SU-DHL-6 (cell line): ENCODE measurements around the gene NLGN2.

Source experiments
- CTCF ChIP-seq: fragments of 200-600 bp; sonication (generic); IDR thresholded peaks from one replicate; pipeline ENCODE4 v1.5.1; 2017; ENCODE audit warnings: antibody characterized with exemption, mild to moderate bottlenecking, low read length, moderate library complexity; ENCODE audit not compliant: insufficient read depth, poor library complexity, severe bottlenecking
- EZH2phosphoT487 ChIP-seq: fragments of 200-600 bp; sonication (generic), shearing (Covaris generic); conservative IDR thresholded peaks from 2 replicates; pipeline ENCODE4 v1.6.1; 2018; ENCODE audit warnings: mild to moderate bottlenecking, antibody characterized with exemption, low read length, moderate library complexity, mixed read lengths

DNA sequence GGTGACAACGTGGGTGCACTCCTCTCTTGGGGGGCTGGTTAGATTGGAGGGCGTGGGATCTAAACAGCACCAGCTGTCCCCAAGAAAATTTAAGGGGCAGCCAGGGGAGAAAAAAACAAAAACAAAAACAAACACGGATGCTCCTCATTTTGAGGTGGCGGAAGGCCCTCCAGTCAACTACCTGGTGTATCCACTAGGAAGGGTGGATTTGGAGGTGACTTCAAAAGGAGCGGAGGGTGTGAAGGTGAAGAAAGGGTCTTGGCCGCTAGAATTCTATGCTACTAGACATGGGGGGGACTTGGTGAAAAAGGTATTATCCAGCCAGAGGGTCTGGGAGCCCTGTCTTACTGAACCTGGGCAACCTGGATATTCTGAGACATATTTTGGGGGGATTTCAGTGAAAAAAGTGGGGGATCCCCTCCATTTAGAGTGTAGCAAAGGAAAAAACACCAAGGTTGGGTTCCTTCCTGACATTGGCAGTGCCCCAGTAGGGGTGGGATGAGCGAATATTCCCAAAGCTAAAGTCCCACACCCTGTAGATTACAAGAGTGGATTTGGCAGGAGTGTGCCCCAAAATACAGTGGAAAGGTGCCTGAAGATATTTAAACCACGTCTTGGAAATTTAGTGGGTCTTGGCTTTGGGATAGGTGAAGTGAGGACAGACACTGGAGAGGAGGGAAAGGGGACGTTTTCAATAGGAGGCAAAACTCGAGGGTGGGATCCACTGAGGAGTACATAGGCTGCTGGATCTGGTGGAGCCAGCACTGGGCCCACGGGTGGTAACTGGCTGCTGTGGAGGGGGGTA is 31.2 kb downstream of the NLGN2 start:
- no peak for TF ChIP-seq CTCF
- TF ChIP-seq EZH2phosphoT487: no peak
